Smooth muscle cell (in vitro differentiated cells): Measurements from ENCODE around the gene RPS6KB2. TPM values are rescaled to one million over a fixed set of nuclear protein-coding genes. Genes with fewer than 3 reads are reported as not detected.
"Not testable (repeated sequence)": the region's sequence is repeated elsewhere in the genome, so short reads cannot be mapped to it uniquely, and the experiment has no call there.

ENCODE experiments used
- DNase-seq: peaks from one replicate; lab custom pipeline; 2025; ENCODE audit not compliant: unreplicated experiment; lab: John Stamatoyannopoulos, UW
- H2AFZ ChIP-seq: fragments of 200-600 bp; sonication (generic); 2 replicates; pipeline ENCODE4 v1.6.0; 2016; ENCODE audit warnings: antibody characterized with exemption, low read depth, mild to moderate bottlenecking
- H3F3A ChIP-seq: fragments of 200-600 bp; sonication (generic); 2 replicates; pipeline ENCODE4 v1.6.0; 2017; ENCODE audit warnings: antibody characterized with exemption, low read depth
- H3K27ac ChIP-seq: fragments of 200-600 bp; sonication (generic); 2 replicates; pipeline ENCODE4 v1.5.1; 2016; ENCODE audit warnings: low read depth, mild to moderate bottlenecking
- H3K27me3 ChIP-seq: fragments of 200-600 bp; sonication (generic); 2 replicates; pipeline ENCODE4 v1.6.1; 2016; ENCODE audit warnings: low read depth, mild to moderate bottlenecking
- H3K36me3 ChIP-seq: fragments of 200-600 bp; sonication (generic); 2 replicates; pipeline ENCODE4 v1.5.1; 2016; ENCODE audit warnings: low read depth
- H3K4me1 ChIP-seq: fragments of 200-600 bp; sonication (generic); 2 replicates; pipeline ENCODE4 v1.5.1; 2016; ENCODE audit warnings: low read depth
- H3K4me2 ChIP-seq: fragments of 200-600 bp; sonication (generic); 2 replicates; pipeline ENCODE4 v1.6.0; 2016; ENCODE audit warnings: mild to moderate bottlenecking
- H3K4me3 ChIP-seq: fragments of 200-600 bp; sonication (generic); 2 replicates; pipeline ENCODE4 v1.5.1; 2016; ENCODE audit warnings: mild to moderate bottlenecking
- H3K79me2 ChIP-seq: fragments of 200-600 bp; sonication (generic); 2 replicates; pipeline ENCODE4 v1.6.0; 2016; ENCODE audit warnings: low read depth, mild to moderate bottlenecking
- H3K9ac ChIP-seq: fragments of 200-600 bp; sonication (generic); 2 replicates; pipeline ENCODE4 v1.6.0; 2016; ENCODE audit warnings: low read depth
- H3K9me3 ChIP-seq: fragments of 200-600 bp; sonication (generic); replicated peaks from 2 replicates; pipeline ENCODE4 v1.5.1; 2016; ENCODE audit warnings: low read depth
- H4K20me1 ChIP-seq: fragments of 200-600 bp; sonication (generic); 2 replicates; pipeline ENCODE4 v1.6.0; 2016; ENCODE audit warnings: low read depth
- WGBS: methylation state at CpG from one replicate; pipeline ENCODE4 v1.1.7; 2016; ENCODE audit warnings: low lambda C conversion rate; 5-methylcytosine and 5-hydroxymethylcytosine counted together
- polyA plus RNA-seq: library from polyadenylated mRNA; unstranded; fragments of >200 nt; fragmentation: Nextera tagmentation; extraction: Ambion mirVana; gene quantifications from 2 replicates; pipeline ENCODE4 v1.2.1, GENCODE V29; 2016
- total RNA-seq: library from RNA; depleted of rRNA; stranded (reverse); fragments of >200 nt; gene quantifications from 2 replicates; pipeline ENCODE4 v1.2.3, GENCODE V29; 2014
- TF ChIP-seq, protein P1 (sequence below): fragments of 200-600 bp; sonication (generic); IDR thresholded peaks from 2 replicates; pipeline ENCODE4 v1.5.1; 2017; ENCODE audit warnings: borderline replicate concordance, mild to moderate bottlenecking, antibody characterized with exemption; ENCODE audit not compliant: insufficient read depth, poor library complexity, severe bottlenecking

Gene RPS6KB2
- total and polyA plus RNA-seq, 2 experiments from 2014 or later, result 66.5 to 107 TPM

DNA sequence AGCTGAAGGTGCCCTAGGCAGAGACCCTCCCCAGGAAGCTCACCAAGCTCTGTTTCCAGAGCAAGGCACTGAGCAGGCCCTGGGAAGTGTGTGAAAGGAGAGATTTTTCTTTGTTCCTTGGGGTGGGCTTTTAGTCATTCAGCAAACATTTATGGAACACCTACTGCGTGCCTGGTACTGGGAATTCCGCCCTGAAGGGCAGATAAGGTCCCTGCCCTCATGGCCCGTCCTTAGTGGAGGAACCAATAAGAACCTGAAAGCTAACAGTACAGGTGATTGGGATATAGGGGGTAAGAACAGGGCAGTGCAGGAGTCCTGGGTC is 36.9 kb downstream of the RPS6KB2 start:
- TF ChIP-seq, protein P1, sequence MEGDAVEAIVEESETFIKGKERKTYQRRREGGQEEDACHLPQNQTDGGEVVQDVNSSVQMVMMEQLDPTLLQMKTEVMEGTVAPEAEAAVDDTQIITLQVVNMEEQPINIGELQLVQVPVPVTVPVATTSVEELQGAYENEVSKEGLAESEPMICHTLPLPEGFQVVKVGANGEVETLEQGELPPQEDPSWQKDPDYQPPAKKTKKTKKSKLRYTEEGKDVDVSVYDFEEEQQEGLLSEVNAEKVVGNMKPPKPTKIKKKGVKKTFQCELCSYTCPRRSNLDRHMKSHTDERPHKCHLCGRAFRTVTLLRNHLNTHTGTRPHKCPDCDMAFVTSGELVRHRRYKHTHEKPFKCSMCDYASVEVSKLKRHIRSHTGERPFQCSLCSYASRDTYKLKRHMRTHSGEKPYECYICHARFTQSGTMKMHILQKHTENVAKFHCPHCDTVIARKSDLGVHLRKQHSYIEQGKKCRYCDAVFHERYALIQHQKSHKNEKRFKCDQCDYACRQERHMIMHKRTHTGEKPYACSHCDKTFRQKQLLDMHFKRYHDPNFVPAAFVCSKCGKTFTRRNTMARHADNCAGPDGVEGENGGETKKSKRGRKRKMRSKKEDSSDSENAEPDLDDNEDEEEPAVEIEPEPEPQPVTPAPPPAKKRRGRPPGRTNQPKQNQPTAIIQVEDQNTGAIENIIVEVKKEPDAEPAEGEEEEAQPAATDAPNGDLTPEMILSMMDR, result no peak
- DNase-seq, result no peak
- WGBS, result 40% methylated on average over 3 of the region's 3 CpGs
- Histone ChIP-seq H4K20me1 (no peaks in the 10 kb centered on the region), H3K4me1 (peaks cover 4% of the 10 kb centered on the region), H3K36me3 (no peaks in the 10 kb centered on the region), H3F3A (peaks cover 3% of the 10 kb centered on the region), H2AFZ (no peak overlapping the region), H3K4me3 (peak overlapping the region; percentile 50), H3K79me2 (peaks cover 4% of the 10 kb centered on the region), H3K27ac (peak overlapping the region; percentile 92), H3K4me2 (peak overlapping the region; percentile 86), H3K9me3 (no peaks in the 10 kb centered on the region), H3K27me3 (no peaks in the 10 kb centered on the region), H3K9ac (peak overlapping the region; percentile 77)

DNA sequence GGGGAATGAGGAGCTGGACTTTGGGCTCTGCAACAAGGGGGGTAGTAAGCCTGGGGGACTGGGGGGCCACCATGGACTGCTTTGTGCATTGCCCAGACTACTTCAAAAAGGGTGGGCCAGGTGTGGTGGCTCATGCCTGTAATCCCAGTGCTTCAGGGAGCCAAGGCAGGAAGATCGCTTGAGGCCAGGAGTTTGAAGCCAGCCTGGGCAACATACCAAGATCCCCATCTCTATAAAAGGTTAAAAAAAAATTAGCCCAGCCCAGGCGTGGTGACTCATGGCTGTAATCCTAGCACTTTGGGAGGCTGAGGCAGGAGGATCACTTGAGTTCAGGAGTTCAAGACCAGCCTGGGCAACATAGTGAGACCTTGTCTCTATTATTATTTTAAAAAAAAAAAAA is 37.2 kb downstream of the RPS6KB2 start:
- not testable (repeated sequence) for H2AFZ ChIP-seq, H4K20me1 ChIP-seq, H3K9me3 ChIP-seq, H3K4me1 ChIP-seq, H3K27me3 ChIP-seq, H3K79me2 ChIP-seq, DNase-seq, H3K36me3 ChIP-seq, H3F3A ChIP-seq
- H3K27ac ChIP-seq, result peak overlapping the region; percentile 92
- H3K4me2 ChIP-seq, result peak overlapping the region; percentile 86
- WGBS, result 92% methylated on average over 2 of the region's 2 CpGs
- H3K9ac ChIP-seq, result peak overlapping the region; percentile 77
- H3K4me3 ChIP-seq, result peak overlapping the region; percentile 50

DNA sequence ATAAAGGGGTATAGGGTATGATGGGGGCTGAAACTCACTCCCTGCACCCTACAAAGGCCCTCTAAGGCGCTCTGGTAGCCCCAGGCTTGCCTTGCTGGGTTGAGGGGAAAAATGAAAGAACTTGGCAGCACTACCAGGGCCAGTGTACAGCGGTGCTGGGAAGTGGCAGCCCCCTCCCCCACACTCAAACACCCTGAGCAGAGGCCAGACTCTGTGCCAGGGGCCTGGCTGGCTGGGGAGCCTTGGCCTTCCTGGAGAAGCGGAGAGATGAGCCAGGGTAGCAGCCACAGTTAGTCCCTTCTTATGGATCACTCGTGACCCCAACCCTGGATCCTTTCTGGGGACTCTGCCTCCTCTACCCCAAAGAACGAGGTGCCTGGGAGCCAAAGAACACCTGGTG is 38.1 kb downstream of the RPS6KB2 start:
- Histone ChIP-seq H3K79me2 (peaks cover 4% of the 10 kb centered on the region), H3K9me3 (no peaks in the 10 kb centered on the region), H3K27me3 (no peaks in the 10 kb centered on the region), H3K4me1 (peaks cover 4% of the 10 kb centered on the region), H3K9ac (no peak overlapping the region), H2AFZ (no peak overlapping the region), H4K20me1 (no peaks in the 10 kb centered on the region), H3K27ac (no peak overlapping the region), H3K36me3 (no peaks in the 10 kb centered on the region), H3K4me3 (no peak overlapping the region), H3F3A (peaks cover under 1% of the 10 kb centered on the region), H3K4me2 (no peak overlapping the region)
- no peak for DNase-seq
- WGBS, result over 99% methylated on average over 5 of the region's 5 CpGs
- TF ChIP-seq, protein P1, result no peak

DNA sequence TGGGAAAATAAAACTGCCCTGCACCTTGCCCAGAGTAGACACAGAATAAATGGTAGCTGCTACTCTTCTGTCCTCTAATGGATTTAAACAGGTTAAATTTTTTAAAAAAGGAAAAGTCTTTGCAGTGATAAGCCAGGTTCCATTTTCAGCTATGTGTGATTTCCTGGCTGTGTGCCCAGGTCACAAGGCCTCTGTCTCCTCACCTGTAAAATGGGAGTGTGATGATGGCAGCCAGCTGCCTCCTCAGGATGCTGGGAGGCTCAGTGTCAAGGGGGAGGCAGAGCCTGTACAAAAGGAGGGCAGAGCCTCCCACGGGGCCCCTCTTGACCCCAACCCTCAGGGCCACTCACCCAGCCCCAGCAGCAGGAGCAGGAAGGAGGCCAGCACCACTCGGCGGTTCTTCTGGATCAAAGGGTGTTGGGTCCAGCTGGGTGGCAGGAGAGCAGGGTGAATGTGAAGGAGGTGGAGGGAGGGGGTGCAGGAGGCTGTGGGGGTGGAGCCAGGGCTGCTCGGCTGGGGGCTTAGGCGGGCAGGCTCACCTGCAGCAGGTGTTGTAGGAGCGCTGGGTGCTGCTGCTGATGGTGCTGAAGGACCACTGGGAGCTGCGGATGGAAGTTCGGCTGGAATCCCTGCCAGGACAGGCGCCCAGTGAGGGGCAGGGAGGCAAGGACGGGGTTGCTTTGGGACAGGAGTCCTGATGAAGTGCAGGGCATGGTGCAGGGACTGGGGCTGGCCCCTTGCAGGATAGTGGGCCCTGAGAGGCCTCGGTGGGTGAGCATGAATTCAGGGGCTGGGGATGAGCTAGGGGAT is 38.9 kb downstream of the RPS6KB2 start:
- TF ChIP-seq, protein P1, result no peak
- no peak overlapping the region for H3K27ac ChIP-seq
- H3K9ac ChIP-seq, result no peak overlapping the region

More for the DNA sequence above, 38.9 kb downstream of the RPS6KB2 start:
- Histone ChIP-seq H3K9me3 (no peaks in the 10 kb centered on the region), H4K20me1 (no peaks in the 10 kb centered on the region), H2AFZ (no peak overlapping the region), H3K4me2 (peak overlapping the region; percentile 92), H3K36me3 (no peaks in the 10 kb centered on the region), H3K79me2 (peaks cover 4% of the 10 kb centered on the region), H3K4me3 (no peak overlapping the region), H3K4me1 (peaks cover 4% of the 10 kb centered on the region), H3F3A (no peaks in the 10 kb centered on the region), H3K27me3 (no peaks in the 10 kb centered on the region)
- DNase-seq, result no peak
- 95% methylated on average over 11 of the region's 11 CpGs for WGBS
